Measurements from ENCODE around the gene TCP1. TPM values are rescaled to one million over a fixed set of nuclear protein-coding genes. Genes with fewer than 3 reads are reported as not detected.
A peak's percentile ranks its signal among the peaks of the same experiment; 100 is the strongest.

The TCP1 gene
- total and polyA plus RNA-seq, 9 of the 15 experiments (the other 6 are each of a cell fraction or from before 2014, with no cell fraction given): 331 to 801 (median 645) TPM

GRCh38 chr6:159761129-159761872 lies 28.1 kb downstream of the TCP1 start (continued):
- TF ChIP-seq, protein P1, sequence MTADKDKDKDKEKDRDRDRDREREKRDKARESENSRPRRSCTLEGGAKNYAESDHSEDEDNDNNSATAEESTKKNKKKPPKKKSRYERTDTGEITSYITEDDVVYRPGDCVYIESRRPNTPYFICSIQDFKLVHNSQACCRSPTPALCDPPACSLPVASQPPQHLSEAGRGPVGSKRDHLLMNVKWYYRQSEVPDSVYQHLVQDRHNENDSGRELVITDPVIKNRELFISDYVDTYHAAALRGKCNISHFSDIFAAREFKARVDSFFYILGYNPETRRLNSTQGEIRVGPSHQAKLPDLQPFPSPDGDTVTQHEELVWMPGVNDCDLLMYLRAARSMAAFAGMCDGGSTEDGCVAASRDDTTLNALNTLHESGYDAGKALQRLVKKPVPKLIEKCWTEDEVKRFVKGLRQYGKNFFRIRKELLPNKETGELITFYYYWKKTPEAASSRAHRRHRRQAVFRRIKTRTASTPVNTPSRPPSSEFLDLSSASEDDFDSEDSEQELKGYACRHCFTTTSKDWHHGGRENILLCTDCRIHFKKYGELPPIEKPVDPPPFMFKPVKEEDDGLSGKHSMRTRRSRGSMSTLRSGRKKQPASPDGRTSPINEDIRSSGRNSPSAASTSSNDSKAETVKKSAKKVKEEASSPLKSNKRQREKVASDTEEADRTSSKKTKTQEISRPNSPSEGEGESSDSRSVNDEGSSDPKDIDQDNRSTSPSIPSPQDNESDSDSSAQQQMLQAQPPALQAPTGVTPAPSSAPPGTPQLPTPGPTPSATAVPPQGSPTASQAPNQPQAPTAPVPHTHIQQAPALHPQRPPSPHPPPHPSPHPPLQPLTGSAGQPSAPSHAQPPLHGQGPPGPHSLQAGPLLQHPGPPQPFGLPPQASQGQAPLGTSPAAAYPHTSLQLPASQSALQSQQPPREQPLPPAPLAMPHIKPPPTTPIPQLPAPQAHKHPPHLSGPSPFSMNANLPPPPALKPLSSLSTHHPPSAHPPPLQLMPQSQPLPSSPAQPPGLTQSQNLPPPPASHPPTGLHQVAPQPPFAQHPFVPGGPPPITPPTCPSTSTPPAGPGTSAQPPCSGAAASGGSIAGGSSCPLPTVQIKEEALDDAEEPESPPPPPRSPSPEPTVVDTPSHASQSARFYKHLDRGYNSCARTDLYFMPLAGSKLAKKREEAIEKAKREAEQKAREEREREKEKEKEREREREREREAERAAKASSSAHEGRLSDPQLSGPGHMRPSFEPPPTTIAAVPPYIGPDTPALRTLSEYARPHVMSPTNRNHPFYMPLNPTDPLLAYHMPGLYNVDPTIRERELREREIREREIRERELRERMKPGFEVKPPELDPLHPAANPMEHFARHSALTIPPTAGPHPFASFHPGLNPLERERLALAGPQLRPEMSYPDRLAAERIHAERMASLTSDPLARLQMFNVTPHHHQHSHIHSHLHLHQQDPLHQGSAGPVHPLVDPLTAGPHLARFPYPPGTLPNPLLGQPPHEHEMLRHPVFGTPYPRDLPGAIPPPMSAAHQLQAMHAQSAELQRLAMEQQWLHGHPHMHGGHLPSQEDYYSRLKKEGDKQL (CRISPR knock-in tag; IDR thresholded peaks at IDR 0.05; ENCODE audit: borderline replicate concordance): peak; percentile 64; the same call in 1 of the 2 replicates
- TF ChIP-seq PHF8 (IDR thresholded peaks at IDR 0.05; ENCODE audit: borderline replicate concordance, low read length) (peak; percentile 73; the same call in 1 of the 2 replicates), ZNF75A (CRISPR knock-in tag; IDR thresholded peaks at IDR 0.05) (0 out of 2 replicates have a peak, but pooled peaks have one; percentile 28), KDM5B (IDR thresholded peaks at IDR 0.05; ENCODE audit: insufficient replicate concordance, low read depth, low read length) (peak; percentile 54), PML (IDR thresholded peaks at IDR 0.05; ENCODE audit: low read length) (no peak), ELF2 (CRISPR knock-in tag; IDR thresholded peaks at IDR 0.05) (peak; percentile 25; the same call in 1 of the 2 replicates), GMEB1 (CRISPR knock-in tag; IDR thresholded peaks at IDR 0.05) (peak; percentile 48; the same call in 1 of the 2 replicates), POLR2H (tag; IDR thresholded peaks at IDR 0.05; ENCODE audit: low read depth) (0 out of 2 replicates have a peak, but pooled peaks have one; percentile 53)

All from K562 (cell line).